ENCODE data around the gene LRP1-AS.

The LRP1-AS gene

GRCh38 chr12:57129889-57130288, 17.5 kb downstream of the LRP1-AS start (continued):
- no peak for TF ChIP-seq PATZ1 (CRISPR knock-in tag; IDR thresholded peaks at IDR 0.05; ENCODE audit: borderline replicate concordance)
- no peak for TF ChIP-seq ISL1 (CRISPR knock-in tag; IDR thresholded peaks at IDR 0.05)
- TF ChIP-seq CREB5 (CRISPR knock-in tag; IDR thresholded peaks at IDR 0.05; ENCODE audit: low read depth) = no peak
- no peak for TF ChIP-seq ZC3H10 (CRISPR knock-in tag; IDR thresholded peaks at IDR 0.05)
- no peak for TF ChIP-seq SNAI2 (CRISPR knock-in tag; IDR thresholded peaks at IDR 0.05)
- no peak for TF ChIP-seq GLIS3 (CRISPR knock-in tag; IDR thresholded peaks at IDR 0.05)
- TF ChIP-seq TCF4 (CRISPR knock-in tag; IDR thresholded peaks at IDR 0.05; ENCODE audit: borderline replicate concordance) = no peak
- no peak for TF ChIP-seq RARB (CRISPR knock-in tag; IDR thresholded peaks at IDR 0.05)
- no peak for TF ChIP-seq CSDC2 (CRISPR knock-in tag; IDR thresholded peaks at IDR 0.05)
- no peak for TF ChIP-seq ARNTL (CRISPR knock-in tag; IDR thresholded peaks at IDR 0.05; ENCODE audit: borderline replicate concordance, low read depth)
- no peak for TF ChIP-seq ZFP30 (CRISPR knock-in tag; IDR thresholded peaks at IDR 0.05)
- TF ChIP-seq ZFP3 (CRISPR knock-in tag; IDR thresholded peaks at IDR 0.05) = no peak

GRCh38 chr12:57129321-57129842, 18.0 kb downstream of the LRP1-AS start:
- no peak for TF ChIP-seq PPARA (CRISPR knock-in tag; IDR thresholded peaks at IDR 0.05; ENCODE audit: borderline replicate concordance)
- TF ChIP-seq CSDC2 (CRISPR knock-in tag; IDR thresholded peaks at IDR 0.05) = no peak
- no peak for TF ChIP-seq SNAI2 (CRISPR knock-in tag; IDR thresholded peaks at IDR 0.05)
- no peak for TF ChIP-seq PATZ1 (CRISPR knock-in tag; IDR thresholded peaks at IDR 0.05; ENCODE audit: borderline replicate concordance)
- TF ChIP-seq ARNTL (CRISPR knock-in tag; IDR thresholded peaks at IDR 0.05; ENCODE audit: borderline replicate concordance, low read depth) = no peak
- TF ChIP-seq ZNF70 (CRISPR knock-in tag; IDR thresholded peaks at IDR 0.05) = no peak
- no peak for TF ChIP-seq ISL1 (CRISPR knock-in tag; IDR thresholded peaks at IDR 0.05)
- peak; percentile 3; the same call in 1 of the 3 replicates for ATAC-seq

GRCh38 chr12:57128519-57129247, 18.7 kb downstream of the LRP1-AS start:
- ATAC-seq = peak; percentile 21

DNA sequence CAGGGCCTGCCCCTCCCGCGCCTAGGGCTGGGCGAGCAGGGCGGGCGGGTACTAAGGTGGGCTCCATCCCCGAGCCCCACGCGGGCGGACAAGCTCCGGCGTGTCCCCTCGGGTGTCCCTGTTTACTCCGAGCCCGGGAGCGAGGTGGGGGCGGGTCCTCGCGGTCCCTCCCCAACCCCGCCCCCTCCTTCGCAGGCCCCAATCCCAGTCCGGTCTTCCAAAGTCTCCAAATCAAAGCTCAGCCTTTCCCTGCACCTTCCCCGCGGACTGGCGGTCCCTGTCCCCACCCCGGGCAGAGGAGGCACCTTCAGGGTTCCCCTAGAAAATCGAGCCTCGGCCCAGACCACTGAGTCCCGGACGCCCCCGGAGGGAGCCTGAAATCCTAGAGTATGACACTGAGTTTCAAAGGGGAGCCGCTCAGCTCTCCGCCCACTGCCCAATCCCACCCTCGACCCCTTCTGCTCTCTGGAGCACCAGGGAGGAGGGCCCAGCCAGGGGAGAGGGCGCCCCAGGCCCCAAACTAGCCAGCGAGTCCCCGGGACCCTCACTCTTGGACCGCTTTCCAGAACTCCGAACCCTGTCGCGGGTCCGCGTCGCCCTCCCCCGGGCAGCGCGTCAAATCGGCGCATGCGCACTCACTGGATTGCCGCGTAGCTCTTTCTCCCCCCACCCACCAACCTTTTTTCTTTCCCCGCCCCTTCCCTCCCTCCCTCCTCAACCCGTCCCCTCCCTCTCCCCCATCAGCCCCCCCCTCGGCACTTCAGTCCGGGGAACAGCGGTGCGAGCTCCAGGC, 19.5 kb downstream of the LRP1-AS start, which contains the start of gene LRP1:
TSS of gene LRP1 (plus strand) at position 758 of the 793 bp plus-strand sequence. CDS start 482 bp downstream, outside the sequence.
- ATAC-seq = peak; percentile 80
- TF ChIP-seq ZFP30 (CRISPR knock-in tag; IDR thresholded peaks at IDR 0.05) = no peak
- TF ChIP-seq TOX (CRISPR knock-in tag; IDR thresholded peaks at IDR 0.05; ENCODE audit: borderline replicate concordance) = no peak
- TF ChIP-seq PPARA (CRISPR knock-in tag; IDR thresholded peaks at IDR 0.05; ENCODE audit: borderline replicate concordance) = no peak
- TF ChIP-seq RARB (CRISPR knock-in tag; IDR thresholded peaks at IDR 0.05) = no peak
- no peak for TF ChIP-seq CSRNP3 (CRISPR knock-in tag; IDR thresholded peaks at IDR 0.05)
- TF ChIP-seq BACH2 (CRISPR knock-in tag; IDR thresholded peaks at IDR 0.05; ENCODE audit: borderline replicate concordance) = no peak
- no peak for TF ChIP-seq ZNF70 (CRISPR knock-in tag; IDR thresholded peaks at IDR 0.05)
- no peak for TF ChIP-seq ESRRG (CRISPR knock-in tag; IDR thresholded peaks at IDR 0.05)
- no peak for TF ChIP-seq CREB5 (CRISPR knock-in tag; IDR thresholded peaks at IDR 0.05; ENCODE audit: low read depth)
- TF ChIP-seq ZC3H10 (CRISPR knock-in tag; IDR thresholded peaks at IDR 0.05) = no peak
- TF ChIP-seq PATZ1 (CRISPR knock-in tag; IDR thresholded peaks at IDR 0.05; ENCODE audit: borderline replicate concordance) = no peak
- TF ChIP-seq TCF4 (CRISPR knock-in tag; IDR thresholded peaks at IDR 0.05; ENCODE audit: borderline replicate concordance) = no peak

More at GRCh38 chr12:57128519-57129247, 18.7 kb downstream of the LRP1-AS start:
- TF ChIP-seq, protein P1, sequence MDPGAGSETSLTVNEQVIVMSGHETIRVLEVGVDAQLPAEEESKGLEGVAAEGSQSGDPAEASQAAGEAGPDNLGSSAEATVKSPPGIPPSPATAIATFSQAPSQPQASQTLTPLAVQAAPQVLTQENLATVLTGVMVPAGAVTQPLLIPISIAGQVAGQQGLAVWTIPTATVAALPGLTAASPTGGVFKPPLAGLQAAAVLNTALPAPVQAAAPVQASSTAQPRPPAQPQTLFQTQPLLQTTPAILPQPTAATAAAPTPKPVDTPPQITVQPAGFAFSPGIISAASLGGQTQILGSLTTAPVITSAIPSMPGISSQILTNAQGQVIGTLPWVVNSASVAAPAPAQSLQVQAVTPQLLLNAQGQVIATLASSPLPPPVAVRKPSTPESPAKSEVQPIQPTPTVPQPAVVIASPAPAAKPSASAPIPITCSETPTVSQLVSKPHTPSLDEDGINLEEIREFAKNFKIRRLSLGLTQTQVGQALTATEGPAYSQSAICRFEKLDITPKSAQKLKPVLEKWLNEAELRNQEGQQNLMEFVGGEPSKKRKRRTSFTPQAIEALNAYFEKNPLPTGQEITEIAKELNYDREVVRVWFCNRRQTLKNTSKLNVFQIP (CRISPR knock-in tag; IDR thresholded peaks at IDR 0.05; ENCODE audit: borderline replicate concordance, low read depth) = no peak
- TF ChIP-seq ARNTL (CRISPR knock-in tag; IDR thresholded peaks at IDR 0.05; ENCODE audit: borderline replicate concordance, low read depth) = no peak
- no peak for TF ChIP-seq PPARA (CRISPR knock-in tag; IDR thresholded peaks at IDR 0.05; ENCODE audit: borderline replicate concordance)

All from SK-N-SH treated with all-trans-retinoic acid at 6 μM for 48 hours (cell line).